NCI-H2227 treated with DMSO at 0.1 percent for 48 hours (cell line): ENCODE results near the gene IKZF1.

Source experiments
- DNase-seq: peaks from one replicate; lab custom pipeline; 2025; lab: John Stamatoyannopoulos, UW

The IKZF1 gene

GRCh38 chr7:50355817-50356178, 51.3 kb downstream of the IKZF1 start:
- DNase-seq: no peak

DNA sequence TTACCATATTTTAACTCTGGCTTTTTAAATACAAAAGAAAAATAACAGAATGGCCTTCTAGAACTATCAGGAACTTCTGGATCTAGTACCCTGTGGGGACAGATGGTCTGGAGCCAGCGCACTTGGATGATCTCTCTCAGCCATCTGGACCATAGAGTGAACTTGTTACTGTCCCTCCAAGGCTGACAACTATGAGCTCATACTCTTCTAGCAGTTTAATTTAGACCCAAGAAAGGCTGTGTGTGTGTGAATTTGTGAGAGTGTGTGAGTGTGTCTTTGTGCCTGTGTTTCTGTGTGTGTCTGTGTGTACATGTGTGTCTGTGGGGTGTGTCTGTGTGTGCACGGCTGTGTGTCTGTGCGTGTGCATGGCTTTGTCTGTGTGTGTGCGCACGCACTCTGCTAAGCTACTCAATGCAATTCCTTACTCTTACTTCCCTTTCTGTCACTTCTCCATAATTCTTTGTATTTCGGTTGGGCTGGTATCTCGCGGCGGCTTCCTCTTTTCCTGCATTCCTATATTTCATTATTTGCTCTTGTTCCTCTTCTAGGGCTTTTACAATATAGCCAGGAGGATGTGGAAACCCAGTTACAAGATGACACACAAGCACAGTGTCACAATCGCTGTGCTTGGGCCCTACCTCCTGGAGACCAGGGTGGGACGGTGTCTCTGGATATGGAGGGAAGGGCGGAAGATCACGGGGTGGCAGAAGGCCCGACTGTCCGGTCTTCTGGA, 51.9 kb downstream of the IKZF1 start:
- DNase-seq: no peak

GRCh38 chr7:50356945-50357268, 52.4 kb downstream of the IKZF1 start:
- no peak for DNase-seq

DNA sequence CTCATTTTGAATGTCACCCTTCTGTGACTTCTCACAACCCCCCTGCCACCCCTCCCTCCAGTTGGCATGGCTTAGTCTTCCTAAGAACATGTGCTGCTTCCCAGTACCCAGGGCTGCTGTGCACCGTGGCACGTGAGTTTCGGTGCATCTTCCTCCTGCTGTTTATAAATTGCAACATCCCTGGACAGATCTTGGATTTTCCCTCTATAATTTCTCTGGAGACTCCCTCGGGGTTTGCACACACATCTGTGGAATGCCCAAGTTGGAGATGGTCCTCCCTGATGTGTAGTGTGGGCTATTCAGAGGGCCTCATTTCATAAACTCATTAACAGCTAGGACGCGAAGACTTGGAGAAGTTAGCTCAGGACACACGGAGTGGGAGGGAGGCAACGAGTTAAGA, 52.9 kb downstream of the IKZF1 start:
- DNase-seq: no peak

- no peak for DNase-seq
Observed at GRCh38 chr7:50358041-50358705, 53.7 kb downstream of the IKZF1 start.

DNA sequence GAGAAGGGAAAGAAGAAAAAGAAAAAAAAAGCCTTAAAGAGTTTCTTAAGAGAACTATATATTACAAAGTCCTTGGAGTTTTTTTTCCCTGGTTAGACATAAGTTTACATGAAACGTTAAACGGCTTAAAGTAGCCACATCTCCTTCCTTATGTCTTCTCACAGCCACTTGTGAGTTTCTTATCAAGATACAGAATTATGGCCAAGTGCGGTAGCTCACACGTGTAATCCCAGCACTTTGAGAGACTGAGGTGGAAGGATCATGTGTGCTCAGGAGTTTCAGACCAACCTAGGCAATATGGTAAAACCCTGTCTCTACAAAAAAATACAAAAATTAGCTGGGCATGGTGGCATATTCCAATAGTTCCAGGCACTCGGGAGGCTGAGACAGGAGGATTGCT, 54.3 kb downstream of the IKZF1 start:
- no peak for DNase-seq

DNA sequence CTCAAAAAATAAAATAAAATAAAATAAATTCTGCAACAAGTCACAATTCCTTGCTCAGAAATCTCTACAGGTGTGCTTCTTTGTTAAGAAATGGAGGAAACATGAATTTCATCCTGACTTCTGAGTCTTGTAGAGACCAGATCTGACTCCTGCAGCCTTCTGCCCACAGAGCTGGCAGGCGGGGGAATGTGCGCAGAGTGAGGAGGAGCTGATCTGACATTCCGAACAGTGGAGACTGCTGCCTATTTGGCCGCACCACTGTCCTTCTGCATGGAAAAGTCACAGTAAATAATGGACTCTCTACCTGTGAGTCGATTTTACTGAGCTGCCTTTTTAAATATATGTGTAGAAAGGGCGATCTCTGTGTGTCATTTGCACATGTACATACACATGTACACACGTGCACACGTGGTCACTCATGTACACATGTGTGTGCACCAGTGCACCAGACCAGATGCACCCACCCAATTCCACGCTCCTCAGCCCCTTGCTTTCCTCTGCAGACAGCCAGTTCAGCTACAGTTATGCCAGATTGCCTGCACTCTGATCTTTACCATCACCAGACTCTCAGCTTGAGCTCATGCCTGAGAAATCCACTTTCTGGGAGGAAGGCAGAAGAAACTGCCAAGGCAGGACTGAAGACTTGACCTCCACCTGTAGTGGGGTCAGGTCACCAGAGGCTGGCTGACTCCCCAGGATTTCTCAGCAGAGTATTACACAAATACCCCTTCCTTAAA, 54.9 kb downstream of the IKZF1 start:
- no peak for DNase-seq

DNA sequence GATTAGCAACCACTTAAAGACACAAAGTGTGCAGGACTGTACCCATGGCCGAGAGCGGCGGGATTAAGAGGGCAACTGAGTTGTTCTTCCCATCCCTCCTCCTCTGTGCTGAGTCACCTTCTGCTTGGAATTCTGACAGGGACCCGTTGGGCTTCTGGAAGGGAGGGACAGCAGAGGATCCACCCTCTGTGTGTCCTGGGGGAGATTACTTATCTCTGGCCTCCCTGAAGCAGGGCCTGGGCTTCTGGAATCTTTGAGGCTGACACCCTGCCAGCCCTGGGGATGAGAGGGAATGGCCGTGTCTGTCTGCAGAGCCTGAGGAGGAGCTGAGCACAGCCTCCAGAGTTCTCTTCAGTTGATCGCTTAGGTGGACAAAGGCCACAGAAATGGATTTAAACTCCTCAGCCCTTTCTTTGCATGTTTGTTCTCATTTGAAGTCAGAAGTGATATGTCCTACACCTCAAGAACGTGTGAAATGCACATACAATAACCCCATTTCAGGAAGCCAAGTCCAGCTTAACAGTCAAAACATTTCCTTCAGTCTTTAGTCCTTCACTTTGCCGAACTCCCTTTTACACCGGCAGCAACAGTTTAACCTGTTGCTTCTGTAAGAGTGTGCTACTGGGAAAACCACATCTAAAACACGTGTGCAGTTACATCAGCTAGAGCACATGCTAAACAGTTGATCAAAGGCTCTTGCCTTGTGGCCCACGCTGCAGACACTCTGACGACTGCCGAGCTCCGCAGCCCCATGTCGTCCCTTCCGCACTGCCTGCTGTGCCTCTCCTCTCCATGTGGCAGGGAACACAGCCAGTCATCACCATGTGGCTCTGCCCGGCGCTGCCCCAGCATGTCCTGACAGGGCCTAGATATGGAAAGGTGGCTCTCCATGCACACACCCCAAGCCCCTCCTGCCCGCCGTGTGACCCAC, 55.7 kb downstream of the IKZF1 start:
- DNase-seq: no peak

- DNase-seq: no peak
Observed at GRCh38 chr7:50362142-50362541, 57.6 kb downstream of the IKZF1 start.

DNA sequence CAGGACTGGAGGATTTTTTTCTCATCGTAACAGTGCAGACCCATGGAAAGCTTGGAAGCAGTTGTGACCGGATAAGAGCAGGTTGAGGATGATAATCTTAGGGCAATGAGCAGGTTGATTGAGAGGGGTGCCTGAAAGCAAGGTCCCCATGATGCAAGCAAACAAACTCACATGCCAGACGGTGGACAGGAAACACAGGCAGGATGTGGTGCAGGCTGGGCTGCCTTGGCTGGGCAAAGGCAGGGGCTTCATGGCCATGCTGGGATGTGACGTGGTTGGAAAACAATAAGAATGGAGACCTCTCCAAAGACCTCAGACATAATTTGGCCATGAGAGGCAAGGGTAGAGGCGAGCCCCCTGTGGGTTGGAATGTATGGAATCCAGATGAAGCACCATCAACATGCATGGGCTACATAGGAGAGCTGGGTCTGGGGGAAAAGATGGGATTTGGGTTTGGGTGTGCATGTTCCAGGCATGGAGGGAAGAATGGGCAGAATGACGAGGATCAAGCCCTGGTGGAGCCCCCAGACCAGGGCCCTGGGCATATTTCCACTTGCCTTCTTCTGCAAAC, 58.3 kb downstream of the IKZF1 start:
- no peak for DNase-seq

- DNase-seq: no peak
Observed at GRCh38 chr7:50363327-50364060, 59.0 kb downstream of the IKZF1 start.

DNA sequence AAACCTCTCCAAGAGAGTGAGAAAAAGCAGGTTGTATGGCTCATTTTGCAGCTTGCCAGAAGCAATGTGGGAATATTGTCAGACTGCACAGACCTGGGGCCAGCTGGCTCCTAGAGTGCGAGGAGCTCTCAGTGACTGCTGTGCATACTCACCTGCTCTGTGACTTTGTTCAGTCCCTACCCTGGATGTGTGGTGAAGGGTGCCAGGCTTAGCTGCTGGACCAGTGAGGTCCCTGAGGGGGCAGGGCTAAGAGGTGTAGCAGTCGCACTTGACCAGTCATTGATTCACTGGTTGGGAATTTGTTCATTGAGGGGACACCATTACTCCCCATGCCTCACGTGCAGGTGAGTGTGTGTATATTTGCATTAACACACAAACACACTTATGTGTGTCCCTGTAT, 60.1 kb downstream of the IKZF1 start:
- DNase-seq: no peak

DNA sequence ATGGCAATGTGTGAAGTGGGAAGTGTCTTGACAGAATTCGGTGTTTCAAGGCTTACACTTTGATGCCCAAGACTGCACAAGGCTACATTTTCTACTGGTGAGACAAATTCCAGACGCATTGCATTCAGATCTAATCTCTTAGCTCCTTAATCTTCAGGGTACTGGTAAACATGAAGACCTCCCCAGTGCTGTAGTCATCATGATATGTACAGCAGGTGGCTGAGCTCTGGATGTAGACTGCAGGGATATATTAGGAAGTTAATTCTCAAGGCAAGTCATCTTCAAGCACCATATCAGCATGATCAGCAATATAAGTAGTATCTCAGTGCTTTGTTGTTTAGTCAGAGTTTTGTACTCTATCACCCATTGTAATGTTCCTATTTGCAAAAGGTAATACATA, 61.8 kb downstream of the IKZF1 start:
- no peak for DNase-seq

DNA sequence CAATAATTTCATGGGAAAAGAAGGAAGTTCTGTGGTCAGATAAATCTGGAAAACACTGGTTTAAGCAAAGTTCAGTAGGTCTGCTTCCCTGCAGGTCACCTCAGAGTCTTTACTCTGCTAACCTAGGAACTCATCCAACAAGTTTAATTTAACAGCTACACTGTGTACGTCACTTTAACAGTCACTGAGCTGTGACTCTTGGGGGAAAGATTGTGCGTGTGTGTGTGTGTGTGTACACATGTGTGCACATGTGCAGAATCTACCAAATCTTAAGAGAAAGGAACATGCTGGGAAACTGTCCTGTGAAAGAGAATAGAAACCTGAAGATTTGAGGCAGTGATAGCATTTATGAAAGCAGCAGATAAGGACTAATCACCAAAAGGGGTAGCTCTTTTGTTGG, 62.6 kb downstream of the IKZF1 start:
- no peak for DNase-seq

DNA sequence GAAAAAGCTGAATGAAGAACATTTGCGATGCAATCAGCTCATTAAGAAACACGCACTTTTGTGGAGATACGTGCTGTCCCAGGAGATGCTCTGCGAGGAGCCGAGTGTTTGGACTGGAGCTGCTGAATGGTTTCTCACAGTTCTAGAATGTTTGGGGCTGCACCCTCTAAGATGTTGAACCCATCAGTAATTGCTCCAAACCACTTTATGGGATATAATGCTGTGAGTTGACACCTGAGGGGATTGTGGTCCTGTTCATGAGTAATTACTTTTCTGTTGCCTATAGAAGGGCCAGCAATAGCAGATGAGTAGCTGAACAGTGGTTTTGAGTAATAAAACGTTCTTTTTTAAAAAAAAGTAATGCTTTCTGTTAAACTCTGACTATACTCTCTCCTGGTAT, 63.1 kb downstream of the IKZF1 start:
- no peak for DNase-seq

GRCh38 chr7:50368366-50368765, 63.9 kb downstream of the IKZF1 start:
- DNase-seq: no peak

GRCh38 chr7:50369143-50370026, 64.9 kb downstream of the IKZF1 start:
- DNase-seq: no peak

- DNase-seq: no peak
Observed at GRCh38 chr7:50370884-50371283, 66.4 kb downstream of the IKZF1 start.

- no peak for DNase-seq
Observed at GRCh38 chr7:50371551-50372021, 67.1 kb downstream of the IKZF1 start.

DNA sequence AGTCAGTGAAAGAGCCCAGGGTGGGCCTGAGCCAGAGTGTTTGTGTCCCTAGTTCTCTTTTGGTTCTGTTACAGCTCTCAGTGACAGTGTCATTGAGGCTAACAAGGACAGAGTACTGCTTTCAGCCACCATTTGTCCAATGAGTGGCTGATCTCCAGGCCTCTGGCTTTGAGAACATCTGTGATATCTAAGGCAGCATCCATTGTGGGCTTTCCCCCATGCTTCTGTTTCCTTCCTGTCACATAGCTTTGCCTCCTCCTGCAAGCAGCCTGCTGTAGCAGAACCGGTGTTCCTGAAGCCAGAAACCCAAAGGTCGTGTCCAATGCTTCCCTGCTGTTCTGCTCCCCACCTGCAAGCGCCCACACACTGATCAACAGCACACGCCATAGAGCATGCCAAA, 68.4 kb downstream of the IKZF1 start:
- DNase-seq: no peak
